Keratinocyte (primary cell): ENCODE data around the gene DDX47.
"Not testable (repeated sequence)": the region's sequence is repeated elsewhere in the genome, so short reads cannot be mapped to it uniquely, and the experiment has no call there.

ENCODE experiments used
- EZH2 ChIP-seq: IDR thresholded peaks from one replicate; pipeline ENCODE4 v1.6.1; 2012; ENCODE audit warnings: inconsistent platforms, mild to moderate bottlenecking, low read length, moderate library complexity
- TF ChIP-seq, protein P1 (sequence below), 3 experiments: IDR thresholded peaks in 1 of 3; conservative IDR thresholded peaks in 1 of 3; optimal IDR thresholded peaks in 1 of 3; 2 replicates in 2 of 3; 3 replicates in 1 of 3; pipeline versions ENCODE3 to v1.5.1; 2011; ENCODE audit warnings: low read length in 3 of 3, mild to moderate bottlenecking in 3 of 3, moderate library complexity in 2 of 3, control low read depth in 1 of 3, inconsistent platforms in 1 of 3; ENCODE audit not compliant: insufficient read depth in 2 of 3; ENCODE audit errors: extremely low read depth in 1 of 3

DNA sequence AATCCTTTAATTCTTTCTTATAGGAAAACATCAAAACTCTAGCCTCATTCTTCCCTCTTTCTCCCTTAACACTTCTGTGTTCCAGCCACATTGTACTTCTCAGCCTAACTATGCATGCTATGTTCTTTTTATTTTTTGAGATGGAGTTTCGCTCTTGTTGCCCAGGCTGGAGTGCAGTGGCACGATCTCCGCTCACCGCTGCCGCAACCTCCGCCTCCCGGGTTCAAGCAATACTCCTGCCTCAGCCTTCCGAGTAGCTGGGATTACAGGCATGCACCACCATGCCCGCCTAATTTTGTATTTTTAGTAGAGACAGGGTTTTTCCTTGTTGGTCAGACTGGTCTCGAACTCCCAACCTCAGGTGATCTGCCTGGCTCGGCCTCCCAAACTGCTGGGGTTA lies 7.2 kb downstream of the DDX47 start:
- TF ChIP-seq, protein P1, sequence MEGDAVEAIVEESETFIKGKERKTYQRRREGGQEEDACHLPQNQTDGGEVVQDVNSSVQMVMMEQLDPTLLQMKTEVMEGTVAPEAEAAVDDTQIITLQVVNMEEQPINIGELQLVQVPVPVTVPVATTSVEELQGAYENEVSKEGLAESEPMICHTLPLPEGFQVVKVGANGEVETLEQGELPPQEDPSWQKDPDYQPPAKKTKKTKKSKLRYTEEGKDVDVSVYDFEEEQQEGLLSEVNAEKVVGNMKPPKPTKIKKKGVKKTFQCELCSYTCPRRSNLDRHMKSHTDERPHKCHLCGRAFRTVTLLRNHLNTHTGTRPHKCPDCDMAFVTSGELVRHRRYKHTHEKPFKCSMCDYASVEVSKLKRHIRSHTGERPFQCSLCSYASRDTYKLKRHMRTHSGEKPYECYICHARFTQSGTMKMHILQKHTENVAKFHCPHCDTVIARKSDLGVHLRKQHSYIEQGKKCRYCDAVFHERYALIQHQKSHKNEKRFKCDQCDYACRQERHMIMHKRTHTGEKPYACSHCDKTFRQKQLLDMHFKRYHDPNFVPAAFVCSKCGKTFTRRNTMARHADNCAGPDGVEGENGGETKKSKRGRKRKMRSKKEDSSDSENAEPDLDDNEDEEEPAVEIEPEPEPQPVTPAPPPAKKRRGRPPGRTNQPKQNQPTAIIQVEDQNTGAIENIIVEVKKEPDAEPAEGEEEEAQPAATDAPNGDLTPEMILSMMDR (optimal IDR thresholded peaks at IDR 0.05 in 1 of 3, IDR thresholded peaks at IDR 0.05 in 1 of 3, conservative IDR thresholded peaks at IDR 0.05 in 1 of 3; ENCODE audit: extremely low read depth in 1 of 3, insufficient read depth in 2 of 3, low read length in 3 of 3): not testable (repeated sequence)
- not testable (repeated sequence) for TF ChIP-seq EZH2
